GM12891 (cell line): ENCODE results near the gene SYMPK.

Source experiments
- POLR2A ChIP-seq: IDR thresholded peaks from 2 replicates; pipeline ENCODE4 v1.6.1; 2011; ENCODE audit warnings: low read depth, low read length, control low read depth
- POLR2AphosphoS5 ChIP-seq: IDR thresholded peaks from 2 replicates; pipeline ENCODE4 v1.6.1; 2011; ENCODE audit warnings: low read depth, low read length, control low read depth
- TAF1 ChIP-seq: IDR thresholded peaks from 2 replicates; pipeline ENCODE4 v1.6.1; 2011; ENCODE audit warnings: low read depth, low read length, control low read depth

- TF ChIP-seq POLR2A, result no peak
- no peak for TF ChIP-seq POLR2AphosphoS5
- TF ChIP-seq TAF1, result no peak
These were observed 42.4 kb downstream of the SYMPK start for GRCh38 chr19:45820413-45821102.
